ENCODE measurements around the gene KLHL11.

- no peak for TF ChIP-seq TCF12 (IDR thresholded peaks at IDR 0.05)
- TF ChIP-seq CHD2 (IDR thresholded peaks at IDR 0.05; ENCODE audit: low read length, partially characterized antibody) = no peak
- no peak; the same call in 1 of the 2 replicates for TF ChIP-seq CTCF (IDR thresholded peaks at IDR 0.05)
- no peak for TF ChIP-seq EP300 (IDR thresholded peaks at IDR 0.05; ENCODE audit: borderline replicate concordance in 1 of 2, low read depth in 1 of 2, low read length in 1 of 2)
- TF ChIP-seq TAF1 (IDR thresholded peaks at IDR 0.05; ENCODE audit: borderline replicate concordance, low read depth, low read length) = no peak
- TF ChIP-seq ELF1 (IDR thresholded peaks at IDR 0.05) = no peak
Observed at GRCh38 chr17:41896726-41897125, 31.5 kb upstream of the KLHL11 start.
